ENCODE results near the gene NLRP13. TPM values are rescaled to one million over a fixed set of nuclear protein-coding genes. Genes with fewer than 3 reads are reported as not detected.

NLRP13 gene
- total and polyA plus RNA-seq, 9 of the 15 experiments (the other 6 are each of a cell fraction or from before 2014, with no cell fraction given), result not detected

DNA sequence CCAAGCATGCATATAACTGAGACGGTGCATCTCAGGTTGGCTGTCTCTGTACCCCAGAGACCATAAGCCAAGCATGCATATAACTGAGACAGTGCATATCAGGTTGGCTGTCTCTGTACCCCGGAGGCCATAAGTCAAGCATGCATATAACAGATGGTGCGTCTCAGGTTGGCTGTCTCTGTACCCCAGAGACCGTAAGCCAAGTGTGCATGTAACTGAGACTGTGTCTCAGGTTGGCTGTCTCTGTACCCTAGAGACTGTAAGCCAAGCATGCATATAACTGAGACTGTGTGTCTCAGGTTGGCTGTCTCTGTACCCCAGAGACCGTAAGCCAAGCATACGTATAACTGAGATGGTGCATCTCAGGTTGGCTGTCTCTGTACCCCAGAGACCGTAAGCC, 65.0 kb downstream of the NLRP13 start:
- H3K9me3 ChIP-seq (replicated peaks; ENCODE audit: control insufficient read depth, insufficient read depth, low read depth, low read length), result no peaks in the 10 kb centered on the region
- FAIRE-seq (no peak), ATAC-seq (no peak), DNase-seq (ENCODE audit: extremely low read depth in 1 of 4, low spot score in 3 of 4) (no peak)
- ChIA-PET POLR2A (no interaction called here), CTCF (ENCODE audit: low intra/inter-chr PET ratio) (no interaction called here)
- H3K36me3 ChIP-seq (ENCODE audit: control insufficient read depth, insufficient read depth, low read length), result no peaks in the 10 kb centered on the region
- H4K20me1 ChIP-seq (replicated peaks; ENCODE audit: control insufficient read depth, insufficient read depth, low read length), result no peaks in the 10 kb centered on the region
- H3K79me2 ChIP-seq (ENCODE audit: control insufficient read depth, insufficient read depth, low read length), result no peaks in the 10 kb centered on the region
- no peak for TF ChIP-seq ZNF140 (CRISPR knock-in tag; IDR thresholded peaks at IDR 0.05)
- TF ChIP-seq CHD2 (IDR thresholded peaks at IDR 0.05; ENCODE audit: low read depth, low read length), result no peak
- TF ChIP-seq ZNF347 (CRISPR knock-in tag; IDR thresholded peaks at IDR 0.05; ENCODE audit: low read depth), result no peak
- no peak for TF ChIP-seq ARHGAP35 (IDR thresholded peaks at IDR 0.05; ENCODE audit: partially characterized antibody)
- TF ChIP-seq, protein P1, sequence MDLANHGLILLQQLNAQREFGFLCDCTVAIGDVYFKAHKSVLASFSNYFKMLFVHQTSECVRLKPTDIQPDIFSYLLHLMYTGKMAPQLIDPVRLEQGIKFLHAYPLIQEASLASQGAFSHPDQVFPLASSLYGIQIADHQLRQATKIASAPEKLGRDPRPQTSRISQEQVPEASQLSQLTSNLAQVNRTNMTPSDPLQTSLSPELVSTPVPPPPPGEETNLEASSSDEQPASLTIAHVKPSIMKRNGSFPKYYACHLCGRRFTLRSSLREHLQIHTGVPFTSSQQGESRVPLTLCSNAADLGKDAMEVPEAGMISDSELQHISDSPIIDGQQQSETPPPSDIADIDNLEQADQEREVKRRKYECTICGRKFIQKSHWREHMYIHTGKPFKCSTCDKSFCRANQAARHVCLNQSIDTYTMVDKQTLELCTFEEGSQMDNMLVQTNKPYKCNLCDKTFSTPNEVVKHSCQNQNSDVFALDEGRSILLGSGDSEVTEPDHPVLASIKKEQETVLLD (IDR thresholded peaks at IDR 0.05), result no peak
- TF ChIP-seq, protein P2, sequence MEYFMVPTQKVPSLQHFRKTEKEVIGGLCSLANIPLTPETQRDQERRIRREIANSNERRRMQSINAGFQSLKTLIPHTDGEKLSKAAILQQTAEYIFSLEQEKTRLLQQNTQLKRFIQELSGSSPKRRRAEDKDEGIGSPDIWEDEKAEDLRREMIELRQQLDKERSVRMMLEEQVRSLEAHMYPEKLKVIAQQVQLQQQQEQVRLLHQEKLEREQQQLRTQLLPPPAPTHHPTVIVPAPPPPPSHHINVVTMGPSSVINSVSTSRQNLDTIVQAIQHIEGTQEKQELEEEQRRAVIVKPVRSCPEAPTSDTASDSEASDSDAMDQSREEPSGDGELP (CRISPR knock-in tag; IDR thresholded peaks at IDR 0.05; ENCODE audit: borderline replicate concordance), result no peak
- TF ChIP-seq MEF2A (IDR thresholded peaks at IDR 0.05; ENCODE audit: control insufficient read depth, low read depth, low read length), result no peak
- TF ChIP-seq MAFG (tag; conservative IDR thresholded peaks at IDR 0.05), result no peak
- TF ChIP-seq, protein P3, sequence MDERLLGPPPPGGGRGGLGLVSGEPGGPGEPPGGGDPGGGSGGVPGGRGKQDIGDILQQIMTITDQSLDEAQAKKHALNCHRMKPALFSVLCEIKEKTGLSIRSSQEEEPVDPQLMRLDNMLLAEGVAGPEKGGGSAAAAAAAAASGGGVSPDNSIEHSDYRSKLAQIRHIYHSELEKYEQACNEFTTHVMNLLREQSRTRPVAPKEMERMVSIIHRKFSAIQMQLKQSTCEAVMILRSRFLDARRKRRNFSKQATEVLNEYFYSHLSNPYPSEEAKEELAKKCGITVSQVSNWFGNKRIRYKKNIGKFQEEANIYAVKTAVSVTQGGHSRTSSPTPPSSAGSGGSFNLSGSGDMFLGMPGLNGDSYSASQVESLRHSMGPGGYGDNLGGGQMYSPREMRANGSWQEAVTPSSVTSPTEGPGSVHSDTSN (CRISPR knock-in tag; IDR thresholded peaks at IDR 0.05; ENCODE audit: low read depth), result no peak
- TF ChIP-seq, protein P3 (tag; conservative IDR thresholded peaks at IDR 0.05; ENCODE audit: low read depth), result no peak
- TF ChIP-seq PHB (CRISPR knock-in tag; IDR thresholded peaks at IDR 0.05), result no peak
- no peak for TF ChIP-seq CREB1 (IDR thresholded peaks at IDR 0.05)
- TF ChIP-seq CREB1 (CRISPR knock-in tag; IDR thresholded peaks at IDR 0.05), result no peak
- no peak for TF ChIP-seq FUS (optimal IDR thresholded peaks at IDR 0.05; ENCODE audit: low read depth, low read length)
- TF ChIP-seq ZNF41 (CRISPR knock-in tag; conservative IDR thresholded peaks at IDR 0.05), result no peak
- no peak for TF ChIP-seq SMAD1 (IDR thresholded peaks at IDR 0.05; ENCODE audit: low read depth, low read length, partially characterized antibody)
- TF ChIP-seq TCF15 (CRISPR knock-in tag; IDR thresholded peaks at IDR 0.05), result no peak
- no peak for TF ChIP-seq TBP (optimal IDR thresholded peaks at IDR 0.05; ENCODE audit: low read depth, low read length)
- no peak for TF ChIP-seq ATF1 (CRISPR knock-in tag; IDR thresholded peaks at IDR 0.05)
- TF ChIP-seq ATF1 (tag; IDR thresholded peaks at IDR 0.05), result no peak
- H3K9me1 ChIP-seq (ENCODE audit: control insufficient read depth, insufficient read depth, low read length), result no peaks in the 10 kb centered on the region
- BruUV-seq (replicated peaks), result no TSS peak
- H3K9ac ChIP-seq (ENCODE audit: insufficient read depth in 1 of 2, low read depth in 2 of 2, low read length in 2 of 2), result no peak overlapping the region
- no peaks in the 10 kb centered on the region for H3K4me1 ChIP-seq (replicated peaks in 1 of 2; ENCODE audit: control insufficient read depth in 2 of 2, insufficient read depth in 2 of 2, low read length in 2 of 2)
- no peak overlapping the region for H2AFZ ChIP-seq (ENCODE audit: low read depth, low read length)
- in situ Hi-C loops (cut with MboI), result no loop called here
- H3K4me2 ChIP-seq (ENCODE audit: insufficient read depth, low read length), result no peak overlapping the region
- intact Hi-C loops (cut with micrococcal nuclease), result no loop called here
- H3K27ac ChIP-seq (ENCODE audit: extremely low read depth, low read depth, low read length), result no peak overlapping the region
- WGBS (ENCODE audit: insufficient coverage, low coverage, missing lambda C conversion rate), result 3% methylated on average over 7 of the region's 7 CpGs
- peaks cover 0 to 25% of the 10 kb centered on the region in 2 experiments; a peak in 2 of 5 replicates for H3K27me3 ChIP-seq (ENCODE audit: control insufficient read depth in 2 of 2, insufficient read depth in 2 of 2, low read length in 2 of 2)
- no peak overlapping the region for H3K4me3 ChIP-seq
